ENCODE measurements around the gene NDFIP2. TPM values are rescaled to one million over a fixed set of nuclear protein-coding genes. Genes with fewer than 3 reads are reported as not detected.

Gene NDFIP2
- total and polyA plus RNA-seq, 8 donors, result 34.1 to 46.3 (median 36.2) TPM

DNA sequence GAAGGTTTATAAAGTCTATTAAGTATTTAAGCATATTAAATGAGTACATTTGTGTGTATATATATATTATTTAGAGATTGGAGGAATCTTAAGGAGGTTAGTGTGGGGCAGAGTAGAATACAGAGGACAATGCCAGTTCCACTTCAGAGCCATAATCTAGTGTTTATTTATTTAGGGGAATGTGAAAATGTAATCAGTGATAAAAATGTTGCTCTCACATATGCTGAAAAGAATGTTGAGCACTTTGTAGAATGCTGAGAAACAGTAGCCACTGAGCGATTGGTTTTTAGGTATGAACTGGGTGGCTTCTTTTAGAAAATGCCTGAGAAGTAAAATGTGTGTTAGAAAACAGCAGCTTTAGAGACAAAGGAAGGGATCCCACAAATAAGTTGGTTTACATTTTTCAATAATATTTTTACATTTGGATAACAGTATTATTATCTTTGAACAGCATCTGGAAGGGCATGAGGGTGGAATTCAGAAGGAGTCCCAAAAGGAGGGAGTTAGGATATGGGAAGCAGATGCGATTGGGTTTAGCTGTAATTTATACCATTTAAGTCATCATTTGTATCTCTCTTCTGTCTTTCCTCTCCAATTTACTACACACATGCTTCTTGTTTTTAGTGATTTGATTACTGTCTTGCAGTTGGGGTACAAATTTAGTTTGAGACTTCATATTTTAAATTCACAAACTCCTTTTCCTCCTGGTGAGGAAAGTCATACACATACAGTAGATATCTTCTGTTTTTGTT lies 68.6 kb downstream of the NDFIP2 start:
- intact Hi-C loops (cut with DNase I), result no loop called here
- no peaks in the 10 kb centered on the region for H3K36me3 ChIP-seq
- H3K27ac ChIP-seq, result no peak overlapping the region
- H3K9me3 ChIP-seq, result no peaks in the 10 kb centered on the region
- ATAC-seq (peak; percentile 64), DNase-seq (peak in 1 of 4 donors; percentile 11)
- H3K4me3 ChIP-seq, result no peak overlapping the region
- TF ChIP-seq, protein P1, sequence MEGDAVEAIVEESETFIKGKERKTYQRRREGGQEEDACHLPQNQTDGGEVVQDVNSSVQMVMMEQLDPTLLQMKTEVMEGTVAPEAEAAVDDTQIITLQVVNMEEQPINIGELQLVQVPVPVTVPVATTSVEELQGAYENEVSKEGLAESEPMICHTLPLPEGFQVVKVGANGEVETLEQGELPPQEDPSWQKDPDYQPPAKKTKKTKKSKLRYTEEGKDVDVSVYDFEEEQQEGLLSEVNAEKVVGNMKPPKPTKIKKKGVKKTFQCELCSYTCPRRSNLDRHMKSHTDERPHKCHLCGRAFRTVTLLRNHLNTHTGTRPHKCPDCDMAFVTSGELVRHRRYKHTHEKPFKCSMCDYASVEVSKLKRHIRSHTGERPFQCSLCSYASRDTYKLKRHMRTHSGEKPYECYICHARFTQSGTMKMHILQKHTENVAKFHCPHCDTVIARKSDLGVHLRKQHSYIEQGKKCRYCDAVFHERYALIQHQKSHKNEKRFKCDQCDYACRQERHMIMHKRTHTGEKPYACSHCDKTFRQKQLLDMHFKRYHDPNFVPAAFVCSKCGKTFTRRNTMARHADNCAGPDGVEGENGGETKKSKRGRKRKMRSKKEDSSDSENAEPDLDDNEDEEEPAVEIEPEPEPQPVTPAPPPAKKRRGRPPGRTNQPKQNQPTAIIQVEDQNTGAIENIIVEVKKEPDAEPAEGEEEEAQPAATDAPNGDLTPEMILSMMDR (IDR thresholded peaks at IDR 0.05), result no peak
- no peaks in the 10 kb centered on the region for H3K27me3 ChIP-seq
- peaks cover 0 to 5% of the 10 kb centered on the region in 2 donors for H3K4me1 ChIP-seq

DNA sequence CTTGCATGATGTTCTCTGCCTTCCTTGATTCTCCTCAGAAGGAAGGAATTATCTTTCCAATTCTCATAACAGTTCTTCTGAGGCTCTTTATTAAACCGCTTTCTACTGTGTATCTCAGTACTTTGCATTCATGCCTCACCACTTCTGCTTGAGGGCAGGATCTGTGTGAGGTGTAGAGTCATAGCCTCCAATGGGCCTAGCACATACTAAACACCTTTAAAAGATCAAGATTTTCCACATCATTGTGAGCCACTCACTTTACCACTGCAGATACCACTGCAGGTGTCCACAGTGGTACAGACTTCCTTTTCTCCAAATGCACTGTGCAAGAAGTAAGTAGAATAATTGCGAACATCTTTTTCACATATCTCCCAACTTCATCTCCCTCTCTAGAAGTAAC lies 76.7 kb downstream of the NDFIP2 start:
- H3K27ac ChIP-seq, result no peak overlapping the region
- H3K4me3 ChIP-seq, result no peak overlapping the region
- no peaks in the 10 kb centered on the region for H3K4me1 ChIP-seq
- peaks cover 0 to 33% of the 10 kb centered on the region in 2 donors for H3K9me3 ChIP-seq
- intact Hi-C loops (cut with DNase I), result no loop called here
- ATAC-seq (no peak), DNase-seq (no peak)
- H3K36me3 ChIP-seq, result peaks cover 0 to 3% of the 10 kb centered on the region in 2 donors
- TF ChIP-seq, protein P1 (IDR thresholded peaks at IDR 0.05), result no peak
- no peaks in the 10 kb centered on the region for H3K27me3 ChIP-seq

DNA sequence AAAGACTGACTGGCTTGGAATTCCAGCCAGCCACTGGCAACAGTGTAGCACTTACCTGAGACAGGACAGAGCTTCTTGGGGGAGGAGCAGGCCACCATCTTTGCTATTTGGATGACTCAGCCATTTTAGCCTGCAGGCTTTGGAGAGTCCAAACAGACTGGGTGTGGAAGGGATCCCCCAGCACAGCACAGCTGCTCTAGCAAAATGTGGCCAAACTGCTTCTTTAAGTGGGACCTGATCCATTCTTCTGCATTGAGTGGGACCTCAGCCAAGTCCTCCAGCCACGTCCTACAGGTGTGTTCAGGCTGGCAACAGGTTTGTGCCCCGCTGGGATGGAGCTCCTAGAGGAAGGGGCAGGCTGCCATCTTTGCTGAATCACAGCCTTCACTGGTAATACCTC lies 80.0 kb downstream of the NDFIP2 start:
- peaks cover 0 to 3% of the 10 kb centered on the region in 2 donors for H3K36me3 ChIP-seq
- H3K27me3 ChIP-seq, result no peaks in the 10 kb centered on the region
- H3K9me3 ChIP-seq, result peaks cover 0 to 64% of the 10 kb centered on the region in 2 donors
- TF ChIP-seq, protein P1 (IDR thresholded peaks at IDR 0.05), result no peak
- intact Hi-C loops (cut with DNase I), result no loop called here
- ATAC-seq, result no peak
- no peak overlapping the region for H3K4me3 ChIP-seq
- no peaks in the 10 kb centered on the region for H3K4me1 ChIP-seq
- DNase-seq, result no peak
- no peak overlapping the region for H3K27ac ChIP-seq

DNA sequence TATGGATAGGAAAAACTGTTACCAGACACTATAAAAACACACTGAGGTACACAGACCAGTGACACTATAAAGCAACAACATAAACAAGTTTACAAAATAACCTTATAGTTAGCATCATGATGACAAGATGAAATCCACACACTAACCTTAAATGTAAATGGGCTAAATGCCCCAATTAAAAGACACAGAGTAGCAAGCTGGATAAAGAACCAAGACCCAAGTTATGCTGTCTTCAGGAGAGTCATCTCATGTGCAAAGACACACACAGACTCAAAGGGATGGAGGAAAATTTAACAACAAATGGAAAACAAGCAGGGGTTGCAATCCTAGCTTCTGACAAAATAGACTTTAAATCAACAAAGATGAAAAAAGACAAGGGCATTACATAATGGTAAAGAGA lies 81.6 kb downstream of the NDFIP2 start:
- intact Hi-C loops (cut with DNase I), result no loop called here
- H3K9me3 ChIP-seq, result peaks cover 0 to 70% of the 10 kb centered on the region in 2 donors
- H3K27ac ChIP-seq, result no peak overlapping the region

DNA sequence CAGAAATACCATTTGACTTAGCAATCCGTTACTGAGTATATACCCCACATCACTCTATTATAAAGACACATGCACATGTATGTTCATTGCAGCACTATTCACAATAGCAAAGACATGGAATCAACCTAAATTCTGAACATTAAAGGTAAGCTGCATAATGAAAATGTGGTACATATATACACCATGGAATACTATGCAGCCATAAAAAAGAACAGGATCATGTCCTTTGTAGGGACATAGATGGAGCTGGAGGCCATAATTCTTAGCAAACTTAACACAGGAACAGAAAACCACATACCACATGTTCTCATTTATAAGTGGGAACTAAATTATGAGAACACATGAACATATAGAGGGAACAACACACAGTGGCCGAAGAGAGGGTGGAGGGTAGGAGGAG lies 85.2 kb downstream of the NDFIP2 start:
- Histone ChIP-seq H3K4me3 (no peak overlapping the region), H3K36me3 (no peaks in the 10 kb centered on the region), H3K27ac (no peak overlapping the region), H3K4me1 (no peaks in the 10 kb centered on the region), H3K9me3 (peaks cover 0 to 51% of the 10 kb centered on the region in 2 donors), H3K27me3 (no peaks in the 10 kb centered on the region)
- TF ChIP-seq, protein P1 (IDR thresholded peaks at IDR 0.05), result no peak
- no peak for ATAC-seq
- intact Hi-C loops (cut with DNase I), result no loop called here
- DNase-seq, result no peak

More for the DNA sequence above, 81.6 kb downstream of the NDFIP2 start:
- Histone ChIP-seq H3K27me3 (no peaks in the 10 kb centered on the region), H3K4me3 (no peak overlapping the region), H3K4me1 (no peaks in the 10 kb centered on the region), H3K36me3 (peaks cover 0 to 3% of the 10 kb centered on the region in 2 donors)
- TF ChIP-seq, protein P1 (IDR thresholded peaks at IDR 0.05), result no peak
- ATAC-seq (no peak), DNase-seq (no peak)
